Psoas muscle (tissue), 8 donors: ENCODE measurements around the gene FAM204A. TPM values are rescaled to one million over a fixed set of nuclear protein-coding genes. Genes with fewer than 3 reads are reported as not detected.

ENCODE experiments used
- ATAC-seq, 4 donors: fragments of 200-7000 bp; cut with Tn5 transposase; one replicate each; pipeline ENCODE4 v1.9.1; 2020; ENCODE audit warnings: moderate library complexity in 3 of 4, mild to moderate bottlenecking in 2 of 4
- DNase-seq, 2 donors: peaks; one replicate each; pipeline ENCODE4 v3.0.0-alpha.2; 2020
- H3K27ac ChIP-seq: fragments of 200-600 bp; one replicate; pipeline ENCODE4 v1.8.0; 2022
- H3K27me3 ChIP-seq, 3 donors: fragments of 200-600 bp in 1 of 3; one replicate each; pipeline versions ENCODE4 v1.6.1 to v1.8.0; 2013 to 2022; ENCODE audit warnings: low read length in 2 of 3, mild to moderate bottlenecking in 2 of 3, moderate library complexity in 1 of 3; ENCODE audit not compliant: insufficient read depth in 3 of 3
- H3K36me3 ChIP-seq, 2 donors: fragments of 200-600 bp in 1 of 2; one replicate each; pipeline versions ENCODE4 v1.6.1 to v1.8.0; 2013 to 2022; ENCODE audit warnings: low read depth in 1 of 2, mild to moderate bottlenecking in 1 of 2, moderate library complexity in 1 of 2; ENCODE audit not compliant: insufficient read depth in 1 of 2
- H3K4me1 ChIP-seq: fragments of 200-600 bp; one replicate; pipeline ENCODE4 v1.8.0; 2022
- H3K4me3 ChIP-seq: fragments of 200-600 bp; one replicate; pipeline ENCODE4 v1.8.0; 2022; ENCODE audit warnings: mild to moderate bottlenecking
- H3K9me3 ChIP-seq: fragments of 200-600 bp; one replicate; pipeline ENCODE4 v1.8.0; 2022
- WGBS, 3 donors: extraction: QIAGEN DNeasy Blood & Tissue Kit; methylation state at CpG; one replicate each; pipeline versions ENCODE4 v1.1.6 to v1.1.7; 2013; 5-methylcytosine and 5-hydroxymethylcytosine counted together
- intact Hi-C, 2 donors: fragments of 100-400 bp; cut with DNase I; formaldehyde crosslinking; loops; one replicate each; pipeline versions ENCODE4 v1.11.0 to v1.14.2; 2022
- polyA plus RNA-seq, 3 donors: library from polyadenylated mRNA; stranded (reverse); fragments of 200-250 nt; gene quantifications; one replicate each; pipeline ENCODE4 v1.2.3, GENCODE V29; 2013
- total RNA-seq, 4 donors: library from RNA; stranded (reverse); fragmentation: NEBNext Ultra II Directional in 2 of 4; extraction: Animal tissue kit (Norgen Biotek cat#: 25700) in 2 of 4; gene quantifications; one replicate each; pipeline versions ENCODE4 v1.2.1 to v1.2.4, GENCODE V29; 2021 to 2023
- TF ChIP-seq, protein P1 (sequence below): fragments of 200-600 bp; IDR thresholded peaks from one replicate; pipeline ENCODE4 v1.8.0; 2022; ENCODE audit warnings: antibody characterized with exemption
- donor health status: healthy with polysubstance abuse.
- donor health status: DM: no; HTN: no; CAD: no; lungs with moderate emphysema.
- donor health status: Bipolar disorder and iron deficiency.
- donor health status: healthy.
- donor health status: DM: yes; HTN: yes; CAD: no.
- donor health status: DM: no; HTN: no; CAD: no.
- donor health status: DM: no; HTN: no; CAD: no.
- donor health status: DM: yes; HTN: yes; CAD: no.

The FAM204A gene
- total and polyA plus RNA-seq, 7 donors: 30.0 to 127 (median 60.8) TPM

DNA sequence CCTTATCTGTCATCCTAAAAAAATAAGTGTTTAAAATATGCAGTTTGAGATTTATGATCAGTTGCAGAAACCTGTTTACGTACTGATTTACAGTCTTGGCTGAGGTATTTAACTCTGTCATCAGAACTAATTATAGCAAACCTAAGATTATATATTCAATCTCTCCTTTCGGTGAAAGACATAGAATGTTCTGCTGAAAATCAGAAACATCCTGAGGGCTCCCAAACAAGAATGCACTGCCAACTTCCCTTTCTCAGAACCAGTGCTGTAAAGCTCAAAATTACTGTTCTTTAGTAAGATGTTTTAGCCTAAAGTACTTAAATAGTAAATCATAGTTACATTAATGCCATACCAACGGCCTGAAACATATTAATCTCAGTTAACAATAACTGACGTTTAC, 34.3 kb downstream of the FAM204A start:
- TF ChIP-seq, protein P1, sequence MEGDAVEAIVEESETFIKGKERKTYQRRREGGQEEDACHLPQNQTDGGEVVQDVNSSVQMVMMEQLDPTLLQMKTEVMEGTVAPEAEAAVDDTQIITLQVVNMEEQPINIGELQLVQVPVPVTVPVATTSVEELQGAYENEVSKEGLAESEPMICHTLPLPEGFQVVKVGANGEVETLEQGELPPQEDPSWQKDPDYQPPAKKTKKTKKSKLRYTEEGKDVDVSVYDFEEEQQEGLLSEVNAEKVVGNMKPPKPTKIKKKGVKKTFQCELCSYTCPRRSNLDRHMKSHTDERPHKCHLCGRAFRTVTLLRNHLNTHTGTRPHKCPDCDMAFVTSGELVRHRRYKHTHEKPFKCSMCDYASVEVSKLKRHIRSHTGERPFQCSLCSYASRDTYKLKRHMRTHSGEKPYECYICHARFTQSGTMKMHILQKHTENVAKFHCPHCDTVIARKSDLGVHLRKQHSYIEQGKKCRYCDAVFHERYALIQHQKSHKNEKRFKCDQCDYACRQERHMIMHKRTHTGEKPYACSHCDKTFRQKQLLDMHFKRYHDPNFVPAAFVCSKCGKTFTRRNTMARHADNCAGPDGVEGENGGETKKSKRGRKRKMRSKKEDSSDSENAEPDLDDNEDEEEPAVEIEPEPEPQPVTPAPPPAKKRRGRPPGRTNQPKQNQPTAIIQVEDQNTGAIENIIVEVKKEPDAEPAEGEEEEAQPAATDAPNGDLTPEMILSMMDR: no peak
- no peaks in the 10 kb centered on the region for H3K9me3 ChIP-seq
- peaks cover 16% of the 10 kb centered on the region for H3K4me1 ChIP-seq
- ATAC-seq: peak in 1 of 4 donors; percentile 56
- no peak overlapping the region for H3K4me3 ChIP-seq
- no peak overlapping the region for H3K27ac ChIP-seq
- WGBS, 3 donors: 27 to 46% (median 30%) methylated on average over 4 of the region's 4 CpGs
- no peak for DNase-seq
- intact Hi-C loops: no loop called here
- peaks cover 4 to 65% of the 10 kb centered on the region in 2 donors for H3K36me3 ChIP-seq
- no peaks in the 10 kb centered on the region for H3K27me3 ChIP-seq

DNA sequence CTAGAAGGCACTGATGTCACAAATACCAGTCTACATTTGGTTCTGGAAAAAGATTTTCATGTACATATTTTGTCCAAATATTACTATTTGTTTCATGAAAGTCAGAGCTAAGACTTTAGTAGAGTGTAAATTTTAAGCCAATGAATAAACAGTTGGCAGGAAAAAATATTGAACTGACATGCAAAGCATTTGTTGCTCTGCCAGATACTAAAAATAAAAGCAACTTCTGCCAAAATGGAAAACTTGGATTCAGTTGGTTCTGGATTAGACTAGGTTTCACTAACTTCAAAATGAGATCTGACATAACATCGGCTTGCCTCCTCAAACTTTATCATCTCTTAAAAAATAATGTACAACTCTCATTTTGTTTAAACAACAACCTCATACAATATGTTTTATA, 34.9 kb downstream of the FAM204A start:
- Histone ChIP-seq H3K27me3 (no peaks in the 10 kb centered on the region), H3K9me3 (no peaks in the 10 kb centered on the region), H3K27ac (no peak overlapping the region), H3K4me3 (no peak overlapping the region), H3K4me1 (peaks cover 16% of the 10 kb centered on the region), H3K36me3 (peaks cover 4 to 59% of the 10 kb centered on the region in 2 donors)
- WGBS, 3 donors: 12 to 25% (median 14%) methylated on average over 1 of the region's 1 CpG
- no peak for DNase-seq
- no peak for ATAC-seq
- TF ChIP-seq, protein P1: no peak
- intact Hi-C loops: no loop called here

GRCh38 chr10:118305730-118306129, 36.4 kb downstream of the FAM204A start:
- no peak for ATAC-seq
- Histone ChIP-seq H3K27ac (no peak overlapping the region), H3K36me3 (peaks cover 2 to 44% of the 10 kb centered on the region in 2 donors), H3K9me3 (no peaks in the 10 kb centered on the region), H3K4me3 (no peak overlapping the region), H3K27me3 (no peaks in the 10 kb centered on the region), H3K4me1 (peaks cover 16% of the 10 kb centered on the region)
- intact Hi-C loops: no loop called here
- DNase-seq: no peak
- TF ChIP-seq, protein P1: no peak
- WGBS, 3 donors: 98% methylated on average over 1 of the region's 1 CpG

DNA sequence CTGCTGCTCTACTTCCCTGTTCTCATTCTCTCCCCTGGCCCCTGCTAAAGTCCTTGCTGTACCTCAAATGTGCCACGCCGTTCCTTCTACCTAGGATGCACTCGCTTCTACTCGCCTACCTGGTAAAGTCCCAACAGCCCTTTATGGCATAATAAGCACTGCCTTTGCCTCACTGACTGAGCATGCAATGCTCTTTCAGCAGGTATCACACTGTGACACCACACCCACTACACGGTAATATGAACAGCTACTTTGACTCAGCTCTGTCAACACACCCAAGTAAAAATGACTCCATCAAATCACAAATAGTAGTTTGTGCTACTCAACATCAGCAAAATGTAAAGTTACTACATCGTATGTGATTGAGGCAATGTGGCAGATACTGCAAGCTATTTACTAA, 37.6 kb downstream of the FAM204A start:
- ATAC-seq (no peak), DNase-seq (no peak)
- no peak overlapping the region for H3K27ac ChIP-seq
- no peaks in the 10 kb centered on the region for H3K27me3 ChIP-seq
- intact Hi-C loops: no loop called here
- WGBS, 3 donors: 92 to 95% (median 94%) methylated on average over 6 of the region's 6 CpGs
- H3K9me3 ChIP-seq: no peaks in the 10 kb centered on the region
- TF ChIP-seq, protein P1: no peak
- H3K4me1 ChIP-seq: peaks cover 16% of the 10 kb centered on the region
- H3K36me3 ChIP-seq: peaks cover 2 to 36% of the 10 kb centered on the region in 2 donors
- no peak overlapping the region for H3K4me3 ChIP-seq

DNA sequence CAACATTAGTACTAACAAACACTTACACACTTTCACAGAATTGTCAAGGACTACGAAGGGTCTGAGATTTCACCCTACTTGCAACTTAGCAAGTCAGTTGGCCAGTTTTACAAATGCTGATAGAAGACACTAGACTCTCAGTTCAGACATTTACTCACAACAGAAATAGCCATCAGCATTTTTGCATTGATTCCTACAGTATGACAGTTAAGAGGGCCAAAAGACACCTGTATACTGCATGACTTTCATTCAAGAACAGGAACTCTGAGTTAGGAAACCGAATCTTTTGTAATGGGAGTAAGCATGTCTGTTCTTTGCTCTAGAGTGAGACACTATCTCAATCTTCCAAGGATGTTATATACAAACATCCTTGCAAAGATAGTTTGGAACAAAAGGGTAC, 40.9 kb downstream of the FAM204A start:
- no peak for ATAC-seq
- H3K4me3 ChIP-seq: no peak overlapping the region
- no peaks in the 10 kb centered on the region for H3K4me1 ChIP-seq
- H3K36me3 ChIP-seq: peaks cover 2 to 23% of the 10 kb centered on the region in 2 donors
- H3K27me3 ChIP-seq: no peaks in the 10 kb centered on the region
- intact Hi-C loops: no loop called here
- TF ChIP-seq, protein P1: no peak
- 91 to 97% (median 94%) methylated on average over 2 of the region's 2 CpGs for WGBS, 3 donors
- DNase-seq: no peak
- H3K27ac ChIP-seq: no peak overlapping the region
- H3K9me3 ChIP-seq: no peaks in the 10 kb centered on the region
